GM12865 (cell line): ENCODE data around the gene MAEA.
"Not testable (repeated sequence)": the region's sequence is repeated elsewhere in the genome, so short reads cannot be mapped to it uniquely, and the experiment has no call there.

ENCODE experiments used
- DNase-seq: peaks from one replicate; pipeline ENCODE4 v3.0.0; 2010; ENCODE audit warnings: low read depth
- H3K4me3 ChIP-seq: 2 replicates; pipeline ENCODE4 v1.5.1; 2011; ENCODE audit warnings: mild to moderate bottlenecking, low read depth, low read length, control low read depth
- TF ChIP-seq, protein P1 (sequence below): IDR thresholded peaks from 2 replicates; pipeline ENCODE4 v1.5.1; 2011; ENCODE audit warnings: low read length, control low read depth, low read depth, inconsistent platforms; ENCODE audit not compliant: insufficient read depth; ENCODE audit errors: missing control alignments

MAEA gene

DNA sequence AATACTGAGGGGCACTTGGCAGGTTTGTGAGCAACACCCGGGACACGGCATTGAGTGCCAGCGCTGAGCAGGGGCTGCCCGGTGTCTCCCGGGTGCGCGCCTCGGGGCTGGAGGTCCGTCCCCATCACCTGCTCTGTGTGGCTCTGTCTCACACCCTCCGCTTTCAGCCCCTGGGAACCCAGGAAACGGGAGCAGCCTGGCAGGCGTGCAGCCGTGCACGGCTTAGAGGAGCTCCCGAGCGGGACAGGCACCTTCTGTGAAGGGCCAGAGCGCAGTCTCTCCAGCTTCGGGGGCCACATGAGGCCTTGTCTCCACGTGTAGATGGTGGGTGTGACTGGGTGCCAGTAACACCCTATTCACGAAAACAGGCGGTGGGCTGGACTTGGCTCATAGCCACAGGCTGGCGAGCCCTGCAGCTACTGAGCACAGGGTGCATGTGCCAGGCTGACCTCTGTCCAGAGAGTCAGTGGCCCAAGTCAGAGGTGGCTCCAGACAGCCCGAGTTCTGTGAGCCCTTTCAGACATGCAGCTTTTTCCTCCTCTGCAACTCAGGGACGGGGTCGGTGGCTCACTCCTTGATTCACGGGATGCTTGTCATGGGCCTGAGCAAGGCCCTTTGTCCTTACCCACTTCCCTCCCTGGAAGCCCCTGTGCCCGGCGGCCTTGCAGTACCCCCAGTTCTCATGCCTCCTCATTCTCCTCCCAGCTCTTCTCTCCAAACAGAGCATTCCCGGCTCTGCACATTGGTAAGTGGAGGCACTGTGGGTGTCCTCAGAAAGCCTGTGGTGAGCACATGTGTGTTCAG is 80.8 kb downstream of the MAEA start:
- no peak overlapping the region for H3K4me3 ChIP-seq
- TF ChIP-seq, protein P1, sequence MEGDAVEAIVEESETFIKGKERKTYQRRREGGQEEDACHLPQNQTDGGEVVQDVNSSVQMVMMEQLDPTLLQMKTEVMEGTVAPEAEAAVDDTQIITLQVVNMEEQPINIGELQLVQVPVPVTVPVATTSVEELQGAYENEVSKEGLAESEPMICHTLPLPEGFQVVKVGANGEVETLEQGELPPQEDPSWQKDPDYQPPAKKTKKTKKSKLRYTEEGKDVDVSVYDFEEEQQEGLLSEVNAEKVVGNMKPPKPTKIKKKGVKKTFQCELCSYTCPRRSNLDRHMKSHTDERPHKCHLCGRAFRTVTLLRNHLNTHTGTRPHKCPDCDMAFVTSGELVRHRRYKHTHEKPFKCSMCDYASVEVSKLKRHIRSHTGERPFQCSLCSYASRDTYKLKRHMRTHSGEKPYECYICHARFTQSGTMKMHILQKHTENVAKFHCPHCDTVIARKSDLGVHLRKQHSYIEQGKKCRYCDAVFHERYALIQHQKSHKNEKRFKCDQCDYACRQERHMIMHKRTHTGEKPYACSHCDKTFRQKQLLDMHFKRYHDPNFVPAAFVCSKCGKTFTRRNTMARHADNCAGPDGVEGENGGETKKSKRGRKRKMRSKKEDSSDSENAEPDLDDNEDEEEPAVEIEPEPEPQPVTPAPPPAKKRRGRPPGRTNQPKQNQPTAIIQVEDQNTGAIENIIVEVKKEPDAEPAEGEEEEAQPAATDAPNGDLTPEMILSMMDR: no peak
- DNase-seq: no peak

DNA sequence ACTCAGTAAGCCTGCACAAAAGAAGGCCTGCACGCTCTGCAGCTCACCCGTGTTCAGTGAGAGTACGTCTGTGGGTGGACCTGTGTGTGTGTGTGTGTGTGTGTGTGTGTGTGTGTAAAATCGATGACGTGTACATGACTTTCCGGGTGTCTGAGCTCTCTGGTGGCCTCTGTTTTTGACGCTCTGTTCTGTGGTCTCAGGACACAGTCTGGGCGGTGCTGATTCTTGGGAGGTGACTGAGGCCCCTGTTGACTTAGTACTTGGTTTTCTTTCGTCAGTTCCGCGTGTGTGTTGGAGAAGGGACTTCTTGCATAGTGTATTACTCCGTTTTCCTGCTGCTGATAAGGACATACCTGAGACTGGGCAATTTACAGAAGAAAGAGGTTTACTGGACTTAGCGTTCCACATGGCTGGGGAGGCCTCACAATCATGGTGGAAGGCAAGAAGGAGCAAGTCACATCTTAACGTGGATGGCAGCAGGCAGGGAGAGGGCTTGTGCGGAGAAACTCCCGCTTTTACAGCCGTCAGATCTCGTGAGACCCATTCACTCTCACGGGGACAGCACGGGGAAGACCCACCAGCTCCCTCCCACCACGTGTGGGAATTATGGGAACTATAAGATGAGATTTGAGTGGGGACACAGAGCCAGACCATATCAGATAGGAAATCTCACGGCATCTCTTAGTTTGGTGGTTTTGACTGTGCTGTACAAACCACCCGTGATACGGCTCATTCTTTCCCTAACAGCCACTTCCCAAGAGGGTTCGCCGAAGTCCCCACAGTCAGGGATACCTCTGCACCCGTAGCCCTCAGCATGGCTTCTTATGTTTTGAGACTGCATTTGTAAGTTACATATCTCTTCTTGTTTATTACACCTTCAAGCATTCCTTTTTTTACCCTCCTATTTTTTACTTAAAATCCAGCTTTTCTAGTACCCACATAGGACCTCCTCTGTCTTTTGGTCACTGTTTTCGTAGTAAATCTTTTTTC is 81.8 kb downstream of the MAEA start:
- no peak overlapping the region for H3K4me3 ChIP-seq
- no peak for DNase-seq
- TF ChIP-seq, protein P1: no peak

DNA sequence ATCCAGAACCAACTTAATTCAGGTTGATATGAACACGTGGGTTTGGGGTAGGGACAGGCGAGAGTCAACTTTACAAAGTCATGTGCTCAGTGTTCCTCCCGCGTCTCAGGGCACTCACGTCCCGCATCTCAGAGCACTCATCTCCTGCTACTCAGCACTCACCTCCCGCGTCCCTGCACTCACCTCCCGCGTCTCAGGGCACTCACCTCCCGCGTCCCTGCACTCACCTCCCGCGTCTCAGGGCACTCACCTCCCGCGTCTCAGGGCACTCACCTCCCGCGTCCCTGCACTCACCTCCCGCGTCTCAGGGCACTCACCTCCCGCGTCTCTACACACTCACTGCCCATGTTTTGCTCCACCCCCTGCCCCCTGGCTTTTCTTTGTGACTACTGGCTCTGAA is 82.9 kb downstream of the MAEA start:
- not testable (repeated sequence) for H3K4me3 ChIP-seq, DNase-seq

DNA sequence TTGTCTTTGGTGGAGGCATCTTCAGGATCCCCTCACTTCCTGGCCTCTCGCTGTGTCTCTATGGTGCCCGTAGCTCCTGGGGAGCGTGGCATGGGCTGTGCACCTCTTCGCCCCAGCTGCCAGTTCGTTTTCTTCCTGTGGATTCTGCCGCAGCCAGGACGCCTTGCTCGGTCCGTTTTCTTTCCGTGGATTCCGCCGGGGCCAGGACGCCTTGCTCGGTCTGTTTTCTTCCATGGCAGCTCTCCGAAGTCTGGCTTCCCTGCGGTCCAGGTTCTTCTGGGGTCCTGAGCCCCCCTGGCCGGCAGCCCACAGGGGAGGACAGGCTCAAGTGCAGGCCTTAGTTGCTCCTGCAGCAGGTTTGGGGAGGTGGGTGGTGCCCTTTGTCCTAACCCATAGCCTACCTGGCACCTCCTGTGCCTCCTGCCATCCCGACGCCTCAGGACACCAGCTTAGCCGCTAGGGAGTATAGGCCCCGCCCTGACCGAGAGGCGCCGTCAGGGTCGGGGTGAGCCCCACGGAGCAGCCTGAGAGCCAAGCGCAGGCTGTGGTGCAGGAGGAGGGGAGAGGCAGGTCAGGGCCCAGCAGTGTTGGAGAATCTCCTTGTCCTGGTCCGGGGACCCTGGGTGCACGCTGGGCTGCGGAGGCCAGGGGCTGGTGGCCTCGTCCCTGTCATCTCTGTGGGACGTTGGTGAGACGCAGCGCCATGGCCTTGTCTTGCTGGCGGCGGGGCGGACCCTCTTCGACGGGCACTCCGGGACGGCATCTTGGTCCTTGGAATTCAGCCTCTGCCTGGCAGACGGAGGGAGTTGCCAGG is 84.4 kb downstream of the MAEA start:
- H3K4me3 ChIP-seq: no peak overlapping the region
- TF ChIP-seq, protein P1: no peak
- no peak for DNase-seq

DNA sequence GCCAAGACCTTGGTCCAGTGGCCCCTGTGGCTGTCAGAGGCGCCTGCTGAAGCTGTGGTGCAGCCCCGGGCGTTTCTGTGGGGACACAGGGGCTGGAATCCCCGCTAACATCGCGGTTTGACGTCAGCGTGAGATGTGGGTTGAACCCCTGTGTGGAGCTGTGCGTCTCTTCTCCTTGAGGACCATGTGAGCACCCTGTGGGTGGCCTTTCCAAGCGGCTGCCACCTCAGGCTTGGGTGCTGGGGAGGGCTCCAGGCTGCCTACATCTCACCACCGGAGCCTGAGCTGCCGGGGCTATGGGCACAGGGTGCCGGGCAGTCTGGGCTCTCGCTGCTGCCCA is 85.0 kb downstream of the MAEA start:
- no peak overlapping the region for H3K4me3 ChIP-seq
- TF ChIP-seq, protein P1: no peak
- DNase-seq: no peak

DNA sequence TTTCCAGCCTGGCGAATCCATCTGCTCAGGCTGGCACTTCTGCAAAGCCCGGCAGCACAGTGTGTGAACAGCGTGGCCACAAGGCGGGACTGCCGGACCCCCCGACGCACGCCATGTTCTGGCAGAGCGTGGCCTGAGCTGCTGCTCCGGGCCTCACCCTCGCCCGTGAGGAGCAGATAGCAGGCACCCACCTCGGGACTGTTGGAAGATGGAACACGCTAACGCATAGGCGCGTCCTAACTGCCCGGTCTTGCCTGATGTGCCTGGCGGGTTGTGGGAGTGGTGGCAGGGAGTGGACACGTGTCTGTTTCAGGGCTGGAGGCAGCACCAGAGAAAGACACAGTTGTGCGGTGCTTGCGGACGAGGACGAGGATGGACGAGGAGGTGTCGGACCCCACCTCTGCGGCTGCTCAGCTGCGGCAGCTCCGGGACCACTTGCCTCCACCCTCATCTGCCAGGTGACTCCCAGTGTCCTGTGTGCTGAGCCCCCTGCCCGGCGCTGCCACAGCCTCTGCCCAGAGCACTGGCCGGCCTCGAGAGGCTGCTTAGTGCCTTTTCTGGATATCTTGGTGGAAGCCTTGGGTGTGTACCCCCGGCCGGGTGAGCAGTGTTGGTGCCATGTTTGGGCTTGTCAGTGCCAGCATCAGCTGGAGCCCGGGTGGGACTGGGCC is 85.5 kb downstream of the MAEA start:
- TF ChIP-seq, protein P1: no peak
- DNase-seq: no peak
- H3K4me3 ChIP-seq: no peak overlapping the region
